Neural crest cell (in vitro differentiated cells): Measurements from ENCODE around the gene HOXC4. TPM values are rescaled to one million over a fixed set of nuclear protein-coding genes. Genes with fewer than 3 reads are reported as not detected.

Source experiments
- DNase-seq: peaks from one replicate; pipeline ENCODE4 v3.0.0; 2021; ENCODE audit warnings: low read depth, mixed read lengths, low spot score
- H3K27ac Mint-ChIP-seq: one replicate; pipeline ENCODE4 v1.8.0; 2021; ENCODE audit warnings: mild to moderate bottlenecking, mixed read lengths; ENCODE audit not compliant: unreplicated experiment
- H3K27me3 Mint-ChIP-seq: 2 replicates; pipeline ENCODE4 v1.8.0; 2021; ENCODE audit warnings: low read depth, mild to moderate bottlenecking, mixed read lengths
- H3K36me3 Mint-ChIP-seq: 2 replicates; pipeline ENCODE4 v1.8.0; 2021; ENCODE audit warnings: low read depth, mild to moderate bottlenecking, mixed read lengths
- H3K4me1 Mint-ChIP-seq: 2 replicates; pipeline ENCODE4 v1.8.0; 2021; ENCODE audit warnings: mixed read lengths
- H3K4me3 Mint-ChIP-seq: one replicate; pipeline ENCODE4 v1.8.0; 2021; ENCODE audit warnings: mild to moderate bottlenecking, mixed read lengths
- H3K9me3 Mint-ChIP-seq: 2 replicates; pipeline ENCODE4 v1.8.0; 2021; ENCODE audit warnings: mixed read lengths
- total RNA-seq: library from RNA; stranded (reverse); gene quantifications from 2 replicates; pipeline ENCODE4 v1.2.1, GENCODE V29; 2021
- TF ChIP-seq, protein P1 (sequence below): fragments of 200-600 bp; sonication (generic); conservative IDR thresholded peaks from 2 replicates; pipeline ENCODE4 v1.5.0; 2021; ENCODE audit warnings: antibody characterized with exemption, mild to moderate bottlenecking

HOXC4 gene
- total RNA-seq, 1 donor from 2014 or later, result 5.6 TPM

GRCh38 chr12:54066408-54066807 lies 12.8 kb downstream of the HOXC4 start:
- Mint-ChIP-seq H3K27ac (no peak overlapping the region), H3K27me3 (peaks cover 90% of the 10 kb centered on the region), H3K9me3 (no peaks in the 10 kb centered on the region), H3K4me3 (no peak overlapping the region), H3K4me1 (no peaks in the 10 kb centered on the region), H3K36me3 (no peaks in the 10 kb centered on the region)
- DNase-seq, result no peak
- TF ChIP-seq, protein P1, sequence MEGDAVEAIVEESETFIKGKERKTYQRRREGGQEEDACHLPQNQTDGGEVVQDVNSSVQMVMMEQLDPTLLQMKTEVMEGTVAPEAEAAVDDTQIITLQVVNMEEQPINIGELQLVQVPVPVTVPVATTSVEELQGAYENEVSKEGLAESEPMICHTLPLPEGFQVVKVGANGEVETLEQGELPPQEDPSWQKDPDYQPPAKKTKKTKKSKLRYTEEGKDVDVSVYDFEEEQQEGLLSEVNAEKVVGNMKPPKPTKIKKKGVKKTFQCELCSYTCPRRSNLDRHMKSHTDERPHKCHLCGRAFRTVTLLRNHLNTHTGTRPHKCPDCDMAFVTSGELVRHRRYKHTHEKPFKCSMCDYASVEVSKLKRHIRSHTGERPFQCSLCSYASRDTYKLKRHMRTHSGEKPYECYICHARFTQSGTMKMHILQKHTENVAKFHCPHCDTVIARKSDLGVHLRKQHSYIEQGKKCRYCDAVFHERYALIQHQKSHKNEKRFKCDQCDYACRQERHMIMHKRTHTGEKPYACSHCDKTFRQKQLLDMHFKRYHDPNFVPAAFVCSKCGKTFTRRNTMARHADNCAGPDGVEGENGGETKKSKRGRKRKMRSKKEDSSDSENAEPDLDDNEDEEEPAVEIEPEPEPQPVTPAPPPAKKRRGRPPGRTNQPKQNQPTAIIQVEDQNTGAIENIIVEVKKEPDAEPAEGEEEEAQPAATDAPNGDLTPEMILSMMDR, result no peak

- Mint-ChIP-seq H3K27ac (no peak overlapping the region), H3K36me3 (no peaks in the 10 kb centered on the region), H3K27me3 (peaks cover 90% of the 10 kb centered on the region), H3K4me1 (no peaks in the 10 kb centered on the region), H3K9me3 (no peaks in the 10 kb centered on the region), H3K4me3 (no peak overlapping the region)
- DNase-seq, result no peak
- TF ChIP-seq, protein P1, result no peak
These were observed 14.9 kb downstream of the HOXC4 start for GRCh38 chr12:54068418-54069070.

DNA sequence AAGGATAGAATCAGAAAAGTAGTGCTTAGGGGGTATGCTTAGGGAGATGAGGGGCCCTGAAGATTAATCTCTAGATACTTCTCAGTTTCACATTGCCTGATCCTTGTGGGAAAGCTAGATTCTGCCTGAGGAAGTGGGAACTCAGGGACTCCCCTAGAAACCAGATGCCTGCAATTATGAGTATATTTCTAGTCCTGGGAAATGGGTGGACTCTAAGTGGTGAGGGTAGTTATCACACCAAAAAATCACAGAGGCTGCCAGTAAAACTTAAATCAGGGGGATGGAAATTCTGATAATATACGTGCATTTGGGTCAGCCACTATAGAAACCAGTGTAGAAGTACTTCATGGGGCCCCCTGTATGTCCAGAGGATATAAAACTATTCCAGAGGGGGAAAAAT lies 18.3 kb downstream of the HOXC4 start:
- Mint-ChIP-seq H3K27ac (no peak overlapping the region), H3K36me3 (no peaks in the 10 kb centered on the region), H3K9me3 (no peaks in the 10 kb centered on the region), H3K4me3 (no peak overlapping the region), H3K4me1 (no peaks in the 10 kb centered on the region), H3K27me3 (peaks cover 95% of the 10 kb centered on the region)
- TF ChIP-seq, protein P1, result no peak
- no peak for DNase-seq

DNA sequence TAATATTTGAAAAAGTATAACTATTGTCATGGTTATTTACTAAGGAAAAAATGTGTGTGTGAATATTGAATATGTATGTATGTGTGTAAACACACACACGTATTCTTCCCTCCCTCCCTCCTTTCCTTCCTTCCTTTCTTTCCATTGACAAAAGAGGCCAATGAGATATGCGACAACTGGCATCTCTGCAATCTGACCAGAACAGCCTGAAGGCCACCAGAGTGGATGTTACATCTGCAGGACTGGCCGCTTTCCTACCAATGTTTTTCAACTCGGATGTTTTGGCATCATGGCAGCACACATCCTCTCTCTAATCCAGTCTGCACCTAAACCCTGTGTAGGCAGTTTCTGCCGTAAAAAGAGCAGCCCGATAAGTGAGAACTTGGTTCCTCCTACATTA lies 20.7 kb downstream of the HOXC4 start:
- DNase-seq, result no peak
- H3K9me3 Mint-ChIP-seq, result no peaks in the 10 kb centered on the region
- H3K4me1 Mint-ChIP-seq, result no peaks in the 10 kb centered on the region
- H3K4me3 Mint-ChIP-seq, result no peak overlapping the region
- no peaks in the 10 kb centered on the region for H3K36me3 Mint-ChIP-seq
- TF ChIP-seq, protein P1, result no peak
- H3K27me3 Mint-ChIP-seq, result peaks cover 99% of the 10 kb centered on the region
- H3K27ac Mint-ChIP-seq, result no peak overlapping the region

- no peaks in the 10 kb centered on the region for H3K4me1 Mint-ChIP-seq
- TF ChIP-seq, protein P1, result no peak
- no peak overlapping the region for H3K27ac Mint-ChIP-seq
- no peak for DNase-seq
- H3K4me3 Mint-ChIP-seq, result no peak overlapping the region
- no peaks in the 10 kb centered on the region for H3K9me3 Mint-ChIP-seq
- H3K27me3 Mint-ChIP-seq, result peaks cover 99% of the 10 kb centered on the region
- no peaks in the 10 kb centered on the region for H3K36me3 Mint-ChIP-seq
These were observed 21.8 kb downstream of the HOXC4 start for GRCh38 chr12:54075409-54075808.
